HuH-7 (cell line): ENCODE data around the gene NT5DC3.
"Not testable (repeated sequence)": the region's sequence is repeated elsewhere in the genome, so short reads cannot be mapped to it uniquely, and the experiment has no call there.

Experiments used
- DNase-seq: peaks from one replicate; pipeline ENCODE4 v3.0.0; 2011; ENCODE audit warnings: low spot score

The NT5DC3 gene

GRCh38 chr12:103809639-103810038 is 31.4 kb downstream of the NT5DC3 start:
- not testable (repeated sequence) for DNase-seq

DNA sequence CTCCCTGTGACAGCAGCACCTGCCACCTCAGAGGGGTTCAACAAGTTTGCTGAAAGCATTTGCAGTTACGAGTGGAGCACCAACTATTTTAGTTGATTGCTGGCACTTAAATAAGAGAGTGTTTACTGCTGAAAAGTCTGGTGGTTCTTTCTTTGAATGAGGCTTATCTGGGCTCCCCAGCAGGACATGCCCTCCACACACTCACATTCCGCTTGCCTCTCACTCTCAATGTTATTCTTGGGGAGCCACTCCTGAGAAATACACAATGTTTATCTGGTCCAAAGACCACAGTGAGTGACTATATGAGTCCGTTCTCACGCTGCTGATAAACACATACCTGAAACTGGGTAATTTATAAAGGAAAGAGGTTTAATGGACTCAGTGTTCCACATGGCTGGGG is 31.9 kb downstream of the NT5DC3 start:
- DNase-seq, result no peak

DNA sequence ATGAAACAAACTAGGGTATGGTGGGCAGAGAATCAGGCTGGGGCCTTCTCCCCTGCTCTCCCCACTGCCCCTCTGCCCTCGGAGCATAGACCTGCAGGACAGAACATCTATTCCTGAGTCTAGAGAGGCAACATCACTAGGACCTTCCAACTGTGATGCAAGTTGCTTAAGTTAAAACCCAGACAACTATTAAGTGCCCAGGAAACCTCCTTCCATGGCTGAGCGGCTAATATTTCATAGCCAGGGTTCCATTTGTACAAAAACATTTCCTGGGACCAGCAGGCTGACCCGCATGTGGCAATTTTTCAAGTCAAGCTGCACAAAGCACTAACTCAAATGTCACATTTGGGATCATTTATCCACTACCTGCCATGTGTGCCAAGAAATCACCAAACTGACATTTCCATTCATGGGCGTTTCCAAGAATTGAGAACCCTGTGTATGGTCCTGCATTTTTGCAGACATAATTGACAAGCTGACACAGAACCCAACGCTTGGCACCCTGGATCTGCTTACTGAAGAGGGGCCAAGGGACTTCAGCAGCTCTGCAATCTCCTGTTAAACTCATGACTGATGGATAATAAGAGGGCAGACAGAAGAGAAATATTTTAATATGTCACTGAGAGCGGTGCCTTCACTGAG is 32.7 kb downstream of the NT5DC3 start:
- DNase-seq, result no peak

DNA sequence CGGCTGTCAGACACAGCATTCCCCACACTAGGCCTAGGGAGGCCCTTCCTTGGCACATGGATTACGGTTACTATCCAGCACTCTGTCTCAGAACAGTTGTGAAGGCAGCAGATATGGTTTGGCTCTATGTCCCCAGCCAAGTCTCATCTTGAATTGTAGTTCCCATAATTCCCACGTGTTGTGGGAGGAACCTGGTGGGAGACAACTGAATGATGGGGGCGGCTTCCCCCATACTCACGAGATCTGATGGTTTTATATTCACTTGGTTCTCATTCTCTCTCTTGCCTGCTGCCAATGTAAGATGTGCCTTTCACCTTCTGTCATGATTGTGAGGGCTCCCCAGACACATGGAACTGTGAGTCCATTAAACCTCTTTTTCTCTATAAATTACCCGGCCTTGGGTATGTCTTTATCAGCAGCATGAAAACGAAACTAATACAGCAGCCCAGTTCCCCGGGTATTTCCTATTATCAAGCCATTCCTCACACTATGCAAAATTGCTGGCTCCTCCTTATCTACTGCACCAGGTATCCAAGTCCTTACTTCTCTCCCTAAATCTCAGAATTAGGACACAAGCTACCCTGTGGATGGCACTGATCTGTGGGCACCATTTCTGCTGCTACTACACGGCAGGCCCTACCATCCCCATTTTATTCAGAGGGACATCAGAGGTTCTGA is 33.3 kb downstream of the NT5DC3 start:
- no peak for DNase-seq

DNA sequence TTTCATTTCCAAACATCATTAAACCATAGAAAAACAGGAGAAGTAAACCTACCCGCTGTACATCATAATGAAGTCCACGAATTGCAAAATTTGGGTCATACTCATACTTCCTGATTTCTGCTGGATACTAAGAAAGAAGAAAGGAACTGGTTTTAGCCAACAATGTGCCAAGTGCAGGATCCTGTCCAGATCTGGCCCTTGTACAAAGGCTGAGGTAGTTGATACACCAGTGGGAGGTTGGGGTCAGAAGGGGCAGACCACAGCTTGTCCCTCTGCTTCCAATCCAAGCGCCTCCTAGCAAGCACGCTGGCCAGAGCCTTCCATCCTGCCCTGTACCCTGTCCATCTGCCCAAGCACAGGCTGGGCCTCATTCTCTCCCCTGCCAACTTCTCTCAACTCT is 34.2 kb downstream of the NT5DC3 start:
- DNase-seq, result no peak

- DNase-seq, result no peak
Observed at GRCh38 chr12:103805655-103806360, 35.2 kb downstream of the NT5DC3 start.

DNA sequence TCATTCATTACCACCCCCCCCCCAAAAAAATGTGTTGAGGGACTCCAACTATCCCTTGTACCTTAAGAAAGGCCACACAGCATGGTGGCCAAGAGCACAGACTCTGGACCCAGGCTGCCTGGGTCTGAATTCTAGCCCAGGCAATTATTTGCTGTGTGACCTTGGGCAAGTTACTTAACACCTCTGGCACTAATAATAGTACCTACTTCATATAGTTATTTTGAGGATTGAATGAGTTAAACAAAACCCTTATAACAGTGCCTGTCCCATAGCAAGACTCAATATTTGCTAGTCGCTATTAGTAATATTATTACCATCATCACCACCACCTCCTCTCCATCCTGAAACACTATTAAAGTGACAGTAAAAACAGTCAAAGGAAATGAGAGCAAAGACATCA is 37.2 kb downstream of the NT5DC3 start:
- no peak for DNase-seq

- DNase-seq, result no peak
Observed at GRCh38 chr12:103802586-103802886, 38.5 kb downstream of the NT5DC3 start.

DNA sequence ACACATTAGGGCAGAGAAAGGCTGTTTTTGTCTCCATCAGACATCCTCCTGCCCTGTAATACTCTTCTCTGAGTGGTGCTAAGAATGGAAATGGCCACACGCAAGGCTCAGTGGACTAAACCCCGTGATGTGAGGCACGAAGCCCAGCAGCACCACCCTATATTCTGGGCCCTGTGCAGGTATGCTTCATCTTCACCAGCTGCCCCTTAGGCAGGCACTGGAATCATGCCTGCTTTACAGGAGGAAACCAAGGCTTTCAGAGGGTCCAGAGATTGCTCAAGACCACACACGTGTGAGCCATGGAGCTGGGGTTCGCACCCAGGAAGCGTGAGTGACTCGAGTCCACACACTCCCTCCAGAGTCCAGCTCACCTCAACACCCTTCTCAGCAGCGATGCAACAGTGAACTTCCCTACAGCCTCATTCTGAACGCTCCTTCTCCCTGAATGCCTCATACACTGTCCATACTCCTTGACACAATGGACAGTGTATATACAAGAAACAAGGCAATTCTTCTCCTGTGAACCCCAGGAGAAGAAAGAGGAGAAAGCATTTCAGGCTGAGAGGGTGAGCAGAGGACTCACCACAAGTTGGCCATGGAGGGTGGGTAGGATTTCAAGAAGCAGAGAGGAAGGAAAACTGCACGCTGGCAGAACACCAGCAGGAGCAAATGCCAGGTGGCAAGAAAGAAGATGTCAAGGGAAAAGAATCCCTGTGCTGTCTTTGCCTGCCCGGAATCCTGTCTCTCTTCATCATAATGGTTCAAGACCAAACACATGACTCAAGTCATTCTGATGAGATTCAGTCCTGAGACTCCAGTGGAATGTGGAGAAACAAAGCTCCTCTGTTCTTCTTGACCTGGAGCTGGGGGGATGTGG is 39.1 kb downstream of the NT5DC3 start:
- no peak for DNase-seq

DNA sequence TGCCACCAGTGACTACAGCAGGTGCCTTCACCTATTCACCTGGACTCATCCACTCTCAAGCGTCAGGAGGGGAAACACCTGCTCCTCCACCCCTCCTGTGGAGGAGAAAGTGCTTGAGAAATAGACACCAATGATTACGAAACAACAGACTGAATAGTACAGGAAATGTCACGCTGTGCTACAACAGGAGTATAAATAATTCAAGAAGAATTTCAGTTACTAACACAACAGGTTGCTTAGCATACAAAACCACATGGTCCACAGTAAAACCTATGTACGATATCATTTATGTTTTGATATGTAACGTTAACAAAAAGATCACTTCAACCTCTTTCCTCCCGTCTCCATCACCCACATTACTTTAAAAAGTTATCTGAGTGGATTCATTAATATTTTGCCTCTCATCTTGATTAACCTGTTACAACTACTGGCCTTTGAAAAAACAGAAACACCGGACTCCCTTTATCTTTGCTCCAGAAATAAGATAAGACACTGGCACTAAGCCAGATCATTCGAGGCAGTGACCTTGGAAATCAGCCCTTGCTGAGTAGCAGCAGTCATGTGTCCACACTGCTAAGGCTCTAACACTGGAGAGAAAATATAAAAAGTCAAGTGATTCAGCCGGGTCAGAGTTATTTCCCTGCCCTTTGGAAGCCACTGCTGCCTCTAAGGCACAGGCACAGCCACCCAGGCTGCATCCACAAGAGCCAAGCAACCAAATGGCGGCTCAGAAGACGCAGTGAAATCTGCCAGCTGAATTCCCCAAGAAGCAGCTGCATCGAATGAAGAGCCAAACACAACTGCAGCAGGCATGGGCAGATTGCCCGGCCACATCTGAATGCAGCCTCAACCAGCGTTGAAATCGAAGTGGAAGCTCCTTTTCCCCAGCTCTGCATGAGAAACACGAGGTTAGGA is 40.9 kb downstream of the NT5DC3 start:
- peak; percentile 36 for DNase-seq

- DNase-seq, result no peak
Observed at GRCh38 chr12:103799504-103799856, 41.6 kb downstream of the NT5DC3 start.

- DNase-seq, result no peak
Observed at GRCh38 chr12:103798586-103798985, 42.4 kb downstream of the NT5DC3 start.

GRCh38 chr12:103794309-103795213 is 46.5 kb downstream of the NT5DC3 start:
- no peak for DNase-seq

DNA sequence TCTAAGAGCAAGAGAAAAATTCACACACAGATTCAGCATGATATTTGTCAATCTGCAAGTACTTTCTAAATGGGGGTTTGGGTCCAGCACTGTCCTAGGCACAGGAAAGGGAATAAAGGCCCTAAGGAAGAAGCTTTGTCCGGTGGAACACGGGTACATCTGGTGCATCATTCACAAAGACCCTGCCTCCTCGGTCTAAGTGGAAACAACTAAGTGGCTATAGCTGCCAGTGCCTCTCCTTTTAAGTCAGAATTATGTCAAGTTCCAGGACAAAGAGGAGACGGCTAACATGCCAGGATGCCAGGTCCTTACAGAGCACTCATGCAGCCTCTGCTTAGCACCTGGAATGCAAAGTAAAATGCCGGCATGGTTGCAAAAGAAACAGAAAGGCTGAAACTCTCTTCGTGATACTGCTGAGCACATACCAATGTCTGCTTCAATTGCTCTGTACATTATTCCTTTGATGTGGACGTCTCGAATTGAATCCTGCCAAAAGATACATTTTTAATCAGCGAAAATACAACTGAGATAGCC is 47.5 kb downstream of the NT5DC3 start:
- DNase-seq, result no peak

DNA sequence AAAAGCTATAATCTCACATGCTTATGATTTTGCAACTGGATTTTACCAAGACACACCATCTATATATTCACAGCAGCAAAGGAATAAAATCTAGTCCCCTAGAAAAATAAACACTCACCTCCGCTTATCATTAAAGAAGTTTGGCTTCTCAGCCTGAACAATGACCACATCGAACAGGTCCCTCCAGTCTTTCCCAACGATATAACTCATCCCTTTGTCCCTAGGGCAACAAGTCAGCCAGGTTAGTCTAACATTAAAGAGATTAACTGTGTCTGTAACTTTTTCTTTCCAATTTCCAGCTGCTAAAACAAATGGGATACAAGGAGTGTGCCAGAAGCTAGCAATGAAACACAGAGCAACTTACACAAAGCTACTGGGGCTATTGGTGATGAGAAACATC is 48.0 kb downstream of the NT5DC3 start:
- DNase-seq, result no peak

- no peak for DNase-seq
Observed at GRCh38 chr12:103791350-103791920, 49.6 kb downstream of the NT5DC3 start.

DNA sequence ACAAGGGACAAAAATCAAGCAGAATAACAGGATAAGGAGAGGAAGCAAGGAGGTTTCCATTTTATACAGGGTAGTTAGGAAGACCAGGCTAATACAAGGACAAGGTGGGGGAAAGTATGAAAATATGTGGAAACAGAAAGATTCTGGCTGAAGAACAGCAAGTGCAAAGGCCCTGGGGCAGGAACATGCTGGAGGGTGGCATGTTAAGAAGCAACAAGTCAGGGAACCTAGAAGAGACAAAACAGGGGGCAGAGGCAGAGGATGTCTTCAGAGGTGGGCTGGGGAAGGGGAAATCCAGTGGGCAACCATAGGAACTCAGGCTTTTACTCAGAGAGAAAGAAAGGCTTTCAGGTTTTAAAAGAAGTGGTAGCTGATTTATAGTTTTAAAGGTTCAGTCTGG is 54.8 kb downstream of the NT5DC3 start:
- no peak for DNase-seq

GRCh38 chr12:103785243-103786031 is 55.6 kb downstream of the NT5DC3 start:
- no peak for DNase-seq
